GM12878 (cell line): ENCODE data around the gene RPLP2. TPM values are rescaled to one million over a fixed set of nuclear protein-coding genes. Genes with fewer than 3 reads are reported as not detected.

Experiments used
- ATAC-seq: fragments of 200-7000 bp; cut with Tn5 transposase; 3 replicates; pipeline ENCODE4 v1.9.1; 2020; ENCODE audit warnings: mild to moderate bottlenecking, moderate library complexity
- BruUV-seq: library from RNA; stranded (reverse); fragments of 400-500 nt; replicated peaks from 2 replicates; lab custom pipeline; 2021; lab: Mats Ljungman, UMichigan
- CTCF ChIA-PET: fragments of 300-600 bp; sonication (Branson Sonifier 250); formaldehyde crosslinking; extraction: SDS; loops from one replicate; lab custom pipeline; 2021; ENCODE audit warnings: inconsistent platforms; lab: Yijun Ruan, JAX
- POLR2A ChIA-PET: fragments of 350-600 bp; formaldehyde crosslinking; extraction: SDS; loops from one replicate; lab custom pipeline; 2021; ENCODE audit warnings: inconsistent platforms; lab: Charles Lee
- RAD21 ChIA-PET: fragments of 300-600 bp; sonication (Branson Sonifier 250); formaldehyde crosslinking; loops from one replicate; lab custom pipeline; 2023; ENCODE audit warnings: antibody characterized with exemption; ENCODE audit not compliant: unreplicated experiment; lab: Charles Lee
- SMC1A ChIA-PET: fragments of 300-600 bp; sonication (Branson Sonifier 250); formaldehyde crosslinking; loops from one replicate; lab custom pipeline; 2023; ENCODE audit not compliant: unreplicated experiment, uncharacterized antibody; lab: Charles Lee
- DNase-seq: peaks from one replicate; pipeline ENCODE4 v3.0.0-alpha.2; 2011; ENCODE audit warnings: low read depth, low spot score
- FAIRE-seq: peaks from 3 replicates; lab custom pipeline; 2011; peaks lifted over from hg19 to GRCh38; lab: Jason Lieb, UNC
- H2AFZ ChIP-seq: 2 replicates; pipeline ENCODE4 v1.6.0; 2011; ENCODE audit warnings: low read depth, low read length, control low read depth; ENCODE audit not compliant: control insufficient read depth
- H3K27ac ChIP-seq: 2 replicates; pipeline ENCODE4 v1.5.1; 2011; ENCODE audit warnings: control low read depth; ENCODE audit not compliant: control insufficient read depth, insufficient read depth
- H3K27me3 ChIP-seq, 2 experiments: replicated peaks in 1 of 2; 2 replicates each; pipeline versions ENCODE4 v1.6.0 to v1.6.1; 2011; ENCODE audit warnings: low read length in 1 of 2; ENCODE audit not compliant: control insufficient read depth in 2 of 2, insufficient read depth in 2 of 2
- H3K36me3 ChIP-seq, 2 experiments: 2 replicates each; pipeline ENCODE4 v1.5.1; 2011; ENCODE audit warnings: low read length in 1 of 2; ENCODE audit not compliant: control insufficient read depth in 2 of 2, insufficient read depth in 2 of 2
- H3K4me1 ChIP-seq: 2 replicates; pipeline ENCODE4 v1.6.1; 2011; ENCODE audit warnings: mild to moderate bottlenecking, low read length, moderate library complexity, mixed read lengths; ENCODE audit not compliant: control insufficient read depth, insufficient read depth
- H3K4me2 ChIP-seq: 2 replicates; pipeline ENCODE4 v1.6.0; 2011; ENCODE audit warnings: control low read depth; ENCODE audit not compliant: control insufficient read depth, insufficient read depth
- H3K4me3 ChIP-seq: fragments of 200-600 bp; sonication (generic); 2 replicates; pipeline ENCODE4 v1.5.1; 2016
- H3K79me2 ChIP-seq: 2 replicates; pipeline ENCODE4 v1.6.0; 2011; ENCODE audit warnings: low read length; ENCODE audit not compliant: control insufficient read depth, insufficient read depth
- H3K9ac ChIP-seq: 2 replicates; pipeline ENCODE4 v1.8.0; 2011; ENCODE audit warnings: low read length, control low read depth, mixed read lengths; ENCODE audit not compliant: control insufficient read depth, insufficient read depth
- H3K9me3 ChIP-seq: replicated peaks from 3 replicates; pipeline ENCODE4 v1.5.1; 2011; ENCODE audit warnings: mild to moderate bottlenecking, low read length; ENCODE audit not compliant: control insufficient read depth, insufficient read depth
- H4K20me1 ChIP-seq: 2 replicates; pipeline ENCODE4 v1.6.0; 2011; ENCODE audit not compliant: control insufficient read depth, insufficient read depth
- ATF7 ChIP-seq: fragments of 450-650 bp; IDR thresholded peaks from 2 replicates; pipeline ENCODE4 v1.6.1; 2016; ENCODE audit warnings: low read depth, mild to moderate bottlenecking
- NR2F1 ChIP-seq: fragments of 450-650 bp; conservative IDR thresholded peaks from 2 replicates; pipeline ENCODE4 v1.6.1; 2017; ENCODE audit warnings: mild to moderate bottlenecking
- POLR2A ChIP-seq: IDR thresholded peaks from 2 replicates; pipeline ENCODE4 v1.6.1; 2011; ENCODE audit warnings: low read depth, mild to moderate bottlenecking, low read length
- POLR2AphosphoS5 ChIP-seq: IDR thresholded peaks from 2 replicates; pipeline ENCODE4 v1.6.1; 2011; ENCODE audit warnings: mild to moderate bottlenecking, low read length, inconsistent platforms
- SPI1 ChIP-seq: IDR thresholded peaks from 2 replicates; pipeline ENCODE4 v1.6.1; 2011; ENCODE audit warnings: low read depth, mild to moderate bottlenecking, low read length, moderate library complexity, borderline replicate concordance; ENCODE audit not compliant: insufficient read depth
- SRF ChIP-seq, 2 experiments: IDR thresholded peaks; 2 replicates each; pipeline ENCODE4 v1.6.1; 2011; ENCODE audit warnings: low read depth in 2 of 2, low read length in 2 of 2, mild to moderate bottlenecking in 1 of 2, moderate library complexity in 1 of 2
- ZNF24 ChIP-seq: fragments of 450-650 bp; IDR thresholded peaks from 2 replicates; pipeline ENCODE4 v1.6.1; 2017; ENCODE audit warnings: antibody characterized with exemption, mild to moderate bottlenecking
- WGBS: methylation state at CpG from one replicate; pipeline ENCODE4 v1.1.6; 2016; ENCODE audit warnings: low lambda C conversion rate; ENCODE audit not compliant: insufficient replicate concordance, insufficient coverage; ENCODE audit errors: missing lambda C conversion rate; 5-methylcytosine and 5-hydroxymethylcytosine counted together
- in situ Hi-C: fragments of 300-500 bp; cut with MboI; formaldehyde crosslinking; loops from 9 replicates; pipeline ENCODE4 v1.14.3; 2018; ENCODE audit warnings: mixed read lengths
- intact Hi-C: fragments of 100-400 bp; cut with micrococcal nuclease; formaldehyde crosslinking; loops from one replicate; pipeline ENCODE4 v1.14.2; 2022; ENCODE audit not compliant: unreplicated experiment
- polyA plus RNA-seq, 11 experiments: library from polyadenylated mRNA; depleted of rRNA in 4 of 11; unstranded in 6 of 11; stranded (reverse) in 5 of 11; fragments of >200 nt; fragmentation: Nextera tagmentation in 4 of 11; fragmentation: Illumina TruSeq in 1 of 11; extraction: Ambion mirVana in 4 of 11; extraction: Trizol in 1 of 11; gene quantifications; 1 replicate in 1 of 11; 2 replicates in 10 of 11; pipeline versions ENCODE4 v1.2.1 to v1.2.3, GENCODE V29; 2011 to 2016; ENCODE audit warnings: inconsistent platforms in 2 of 11, missing spikeins in 2 of 11, low read depth in 1 of 11
- total RNA-seq, 4 experiments: library from RNA; depleted of rRNA in 3 of 4; stranded (reverse); fragments of >200 nt in 3 of 4; fragmentation: Illumina TruSeq in 1 of 4; extraction: Trizol in 1 of 4; gene quantifications; 2 replicates each; pipeline versions ENCODE4 v1.2.1 to v1.2.3, GENCODE V29; 2013 to 2021
- TF ChIP-seq, protein P1 (sequence below): fragments of 450-650 bp; IDR thresholded peaks from 2 replicates; pipeline ENCODE4 v1.6.1; 2016; ENCODE audit warnings: mild to moderate bottlenecking
- TF ChIP-seq, protein P2 (sequence below): fragments of 450-650 bp; formaldehyde crosslinking; IDR thresholded peaks from 2 replicates; pipeline ENCODE4 v1.4.0; 2020; ENCODE audit warnings: mild to moderate bottlenecking, moderate library complexity
- TF ChIP-seq, protein P3 (sequence below): IDR thresholded peaks from 2 replicates; pipeline ENCODE4 v1.6.1; 2011; ENCODE audit warnings: mild to moderate bottlenecking, low read depth, low read length, moderate library complexity; ENCODE audit not compliant: insufficient replicate concordance

RPLP2 gene
- total and polyA plus RNA-seq, 10 of the 15 experiments (the other 5 are each of a cell fraction or from before 2014, with no cell fraction given) = 488 to 3,558 (median 1,481) TPM

DNA sequence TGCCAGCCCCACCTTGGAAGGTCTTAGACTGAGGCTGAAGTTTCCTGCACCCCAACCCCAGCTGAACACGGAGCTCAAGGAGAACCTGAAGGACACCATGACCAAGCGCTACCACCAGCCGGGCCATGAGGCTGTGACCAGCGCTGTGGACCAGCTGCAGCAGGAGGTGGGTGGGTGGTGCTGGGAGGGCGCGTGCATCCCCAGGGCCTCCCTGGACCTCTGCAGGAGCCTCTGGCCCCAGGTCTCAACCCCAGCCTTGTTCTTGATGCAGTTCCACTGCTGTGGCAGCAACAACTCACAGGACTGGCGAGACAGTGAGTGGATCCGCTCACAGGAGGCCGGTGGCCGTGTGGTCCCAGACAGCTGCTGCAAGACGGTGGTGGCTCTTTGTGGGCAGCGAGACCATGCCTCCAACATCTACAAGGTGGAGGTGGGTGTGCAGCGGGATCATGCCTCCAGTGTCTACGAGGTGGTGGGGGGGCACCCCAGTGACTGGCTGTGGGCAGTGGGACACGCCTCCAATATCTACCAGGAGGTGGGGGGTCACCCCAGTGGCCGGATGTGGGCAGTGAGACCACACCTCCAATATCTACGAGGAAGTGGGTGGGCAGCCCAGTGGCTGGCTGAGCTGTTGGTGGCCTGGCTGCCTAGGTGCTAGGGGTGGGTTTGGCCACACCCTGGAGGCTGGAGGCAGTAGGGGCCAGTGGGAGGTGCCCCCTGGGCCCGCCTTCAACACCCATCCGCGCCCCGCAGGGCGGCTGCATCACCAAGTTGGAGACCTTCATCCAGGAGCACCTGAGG, 27.6 kb downstream of the RPLP2 start:
- CTCF ChIA-PET = no interaction called here
- H3K9me3 ChIP-seq = no peaks in the 10 kb centered on the region
- in situ Hi-C loops (no loop called here), intact Hi-C loops (no loop called here)
- TF ChIP-seq ZNF24 (no peak), POLR2A (peak; percentile 57), POLR2AphosphoS5 (peak; percentile 39; the same call in 1 of the 2 replicates)
- TF ChIP-seq, protein P1, sequence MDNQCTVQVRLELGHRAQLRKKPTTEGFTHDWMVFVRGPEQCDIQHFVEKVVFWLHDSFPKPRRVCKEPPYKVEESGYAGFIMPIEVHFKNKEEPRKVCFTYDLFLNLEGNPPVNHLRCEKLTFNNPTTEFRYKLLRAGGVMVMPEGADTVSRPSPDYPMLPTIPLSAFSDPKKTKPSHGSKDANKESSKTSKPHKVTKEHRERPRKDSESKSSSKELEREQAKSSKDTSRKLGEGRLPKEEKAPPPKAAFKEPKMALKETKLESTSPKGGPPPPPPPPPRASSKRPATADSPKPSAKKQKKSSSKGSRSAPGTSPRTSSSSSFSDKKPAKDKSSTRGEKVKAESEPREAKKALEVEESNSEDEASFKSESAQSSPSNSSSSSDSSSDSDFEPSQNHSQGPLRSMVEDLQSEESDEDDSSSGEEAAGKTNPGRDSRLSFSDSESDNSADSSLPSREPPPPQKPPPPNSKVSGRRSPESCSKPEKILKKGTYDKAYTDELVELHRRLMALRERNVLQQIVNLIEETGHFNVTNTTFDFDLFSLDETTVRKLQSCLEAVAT = no peak
- POLR2A ChIA-PET = no interaction called here
- WGBS = 94% methylated on average over 22 of the region's 22 CpGs
- no peaks in the 10 kb centered on the region for H3K27me3 ChIP-seq
- H3K36me3 ChIP-seq = peaks cover 0 to 25% of the 10 kb centered on the region in 2 experiments; a peak in 2 of 4 replicates
- SMC1A ChIA-PET = no interaction called here
- H3K79me2 ChIP-seq = peaks cover 20% of the 10 kb centered on the region
- no peaks in the 10 kb centered on the region; the same call in 1 of the 2 replicates for H4K20me1 ChIP-seq
- H2AFZ ChIP-seq = no peak overlapping the region
- no peak for ATAC-seq
- no TSS peak for BruUV-seq
- RAD21 ChIA-PET = no interaction called here
- H3K4me3 ChIP-seq = no peak overlapping the region
- no peak for FAIRE-seq
- no peak overlapping the region for H3K9ac ChIP-seq
- H3K4me1 ChIP-seq = peaks cover 14% of the 10 kb centered on the region
- no peak for DNase-seq
- H3K4me2 ChIP-seq = no peak overlapping the region
- no peak overlapping the region for H3K27ac ChIP-seq

DNA sequence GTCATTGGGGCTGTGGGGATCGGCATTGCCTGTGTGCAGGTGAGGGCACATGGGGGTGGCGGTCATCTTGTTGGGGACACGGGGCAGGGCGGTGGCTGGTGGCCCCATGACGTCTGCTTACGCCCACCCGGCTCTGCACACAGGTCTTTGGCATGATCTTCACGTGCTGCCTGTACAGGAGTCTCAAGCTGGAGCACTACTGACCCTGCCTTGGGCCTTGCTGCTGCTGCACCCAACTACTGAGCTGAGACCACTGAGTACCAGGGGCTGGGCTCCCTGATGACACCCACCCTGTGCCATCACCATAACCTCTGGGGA, 28.2 kb downstream of the RPLP2 start:
- peaks cover 13% of the 10 kb centered on the region for H3K4me1 ChIP-seq
- no peak overlapping the region for H3K4me3 ChIP-seq
- in situ Hi-C loops (no loop called here), intact Hi-C loops (no loop called here)
- no peak overlapping the region for H3K27ac ChIP-seq
- BruUV-seq = no TSS peak
- no peak for FAIRE-seq
- peaks cover 0 to 25% of the 10 kb centered on the region in 2 experiments; a peak in 2 of 4 replicates for H3K36me3 ChIP-seq
- 85% methylated on average over 8 of the region's 8 CpGs for WGBS
- ChIA-PET POLR2A (interaction anchor here (0.5 kb wide), 1 partner anchor 8 kb away, joined by 7 read pairs; no protein-coding TSS in a partner anchor), SMC1A (no interaction called here), RAD21 (no interaction called here), CTCF (no interaction called here)
- peaks cover 20% of the 10 kb centered on the region for H3K79me2 ChIP-seq
- ATAC-seq = no peak
- no peaks in the 10 kb centered on the region for H3K9me3 ChIP-seq
- no peaks in the 10 kb centered on the region; the same call in 1 of the 2 replicates for H4K20me1 ChIP-seq
- H3K27me3 ChIP-seq = no peaks in the 10 kb centered on the region
- H3K9ac ChIP-seq = no peak overlapping the region
- no peak overlapping the region for H3K4me2 ChIP-seq
- no peak overlapping the region for H2AFZ ChIP-seq
- no peak for DNase-seq
- TF ChIP-seq, protein P2, sequence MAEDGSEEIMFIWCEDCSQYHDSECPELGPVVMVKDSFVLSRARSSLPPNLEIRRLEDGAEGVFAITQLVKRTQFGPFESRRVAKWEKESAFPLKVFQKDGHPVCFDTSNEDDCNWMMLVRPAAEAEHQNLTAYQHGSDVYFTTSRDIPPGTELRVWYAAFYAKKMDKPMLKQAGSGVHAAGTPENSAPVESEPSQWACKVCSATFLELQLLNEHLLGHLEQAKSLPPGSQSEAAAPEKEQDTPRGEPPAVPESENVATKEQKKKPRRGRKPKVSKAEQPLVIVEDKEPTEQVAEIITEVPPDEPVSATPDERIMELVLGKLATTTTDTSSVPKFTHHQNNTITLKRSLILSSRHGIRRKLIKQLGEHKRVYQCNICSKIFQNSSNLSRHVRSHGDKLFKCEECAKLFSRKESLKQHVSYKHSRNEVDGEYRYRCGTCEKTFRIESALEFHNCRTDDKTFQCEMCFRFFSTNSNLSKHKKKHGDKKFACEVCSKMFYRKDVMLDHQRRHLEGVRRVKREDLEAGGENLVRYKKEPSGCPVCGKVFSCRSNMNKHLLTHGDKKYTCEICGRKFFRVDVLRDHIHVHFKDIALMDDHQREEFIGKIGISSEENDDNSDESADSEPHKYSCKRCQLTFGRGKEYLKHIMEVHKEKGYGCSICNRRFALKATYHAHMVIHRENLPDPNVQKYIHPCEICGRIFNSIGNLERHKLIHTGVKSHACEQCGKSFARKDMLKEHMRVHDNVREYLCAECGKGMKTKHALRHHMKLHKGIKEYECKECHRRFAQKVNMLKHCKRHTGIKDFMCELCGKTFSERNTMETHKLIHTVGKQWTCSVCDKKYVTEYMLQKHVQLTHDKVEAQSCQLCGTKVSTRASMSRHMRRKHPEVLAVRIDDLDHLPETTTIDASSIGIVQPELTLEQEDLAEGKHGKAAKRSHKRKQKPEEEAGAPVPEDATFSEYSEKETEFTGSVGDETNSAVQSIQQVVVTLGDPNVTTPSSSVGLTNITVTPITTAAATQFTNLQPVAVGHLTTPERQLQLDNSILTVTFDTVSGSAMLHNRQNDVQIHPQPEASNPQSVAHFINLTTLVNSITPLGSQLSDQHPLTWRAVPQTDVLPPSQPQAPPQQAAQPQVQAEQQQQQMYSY = no peak
- TF ChIP-seq, protein P3, sequence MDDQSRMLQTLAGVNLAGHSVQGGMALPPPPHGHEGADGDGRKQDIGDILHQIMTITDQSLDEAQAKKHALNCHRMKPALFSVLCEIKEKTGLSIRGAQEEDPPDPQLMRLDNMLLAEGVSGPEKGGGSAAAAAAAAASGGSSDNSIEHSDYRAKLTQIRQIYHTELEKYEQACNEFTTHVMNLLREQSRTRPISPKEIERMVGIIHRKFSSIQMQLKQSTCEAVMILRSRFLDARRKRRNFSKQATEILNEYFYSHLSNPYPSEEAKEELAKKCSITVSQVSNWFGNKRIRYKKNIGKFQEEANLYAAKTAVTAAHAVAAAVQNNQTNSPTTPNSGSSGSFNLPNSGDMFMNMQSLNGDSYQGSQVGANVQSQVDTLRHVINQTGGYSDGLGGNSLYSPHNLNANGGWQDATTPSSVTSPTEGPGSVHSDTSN = no peak
- TF ChIP-seq SPI1 (no peak), SRF (IDR thresholded peaks at IDR 0.05; ENCODE audit: low read depth in 2 of 2, low read length in 2 of 2) (no peak), POLR2A (peak; percentile 34), ATF7 (no peak), NR2F1 (no peak)
